ENCODE results near the gene IAH1. TPM values are rescaled to one million over a fixed set of nuclear protein-coding genes. Genes with fewer than 3 reads are reported as not detected.

Gene IAH1
- total RNA-seq, result 32.9 and 40.2 TPM in 2 replicates

DNA sequence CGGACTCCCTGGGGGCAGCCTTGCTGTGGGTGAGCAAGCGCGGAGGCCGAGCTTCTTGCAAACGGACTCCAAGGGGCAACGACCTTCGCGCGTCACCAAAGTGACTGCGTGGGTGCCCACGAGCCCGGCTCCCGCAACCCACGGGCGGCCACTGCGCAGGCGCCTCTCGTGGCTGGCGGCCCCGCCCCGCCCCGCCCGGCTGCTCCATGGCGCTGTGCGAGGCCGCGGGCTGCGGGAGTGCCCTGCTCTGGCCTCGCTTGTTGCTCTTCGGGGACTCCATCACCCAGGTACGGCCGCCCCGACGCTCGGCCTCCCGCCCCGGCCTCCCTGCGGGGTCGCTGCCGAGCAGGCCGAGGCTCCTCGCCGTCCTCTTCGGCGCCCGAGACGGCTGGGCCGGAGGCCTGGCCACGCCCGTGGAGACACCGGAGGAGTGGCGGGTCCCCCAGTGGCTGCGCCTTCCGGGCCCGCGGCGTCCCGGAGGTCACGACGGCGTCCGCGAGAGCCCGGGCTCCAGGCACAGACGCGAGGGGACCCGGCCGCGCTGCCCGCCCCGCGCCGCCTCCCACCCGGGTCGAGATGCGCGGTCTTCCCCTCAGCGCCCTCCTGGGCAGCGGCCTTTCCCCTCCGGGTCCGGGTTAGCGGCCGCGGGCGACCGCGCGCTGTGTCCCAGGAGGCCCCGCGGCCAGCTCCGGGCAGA lies at the start of gene IAH1:
IAH1 (plus strand) TSS at position 191 of the 697 bp plus-strand sequence; CDS start at position 207, 16 bp downstream.
- no peak for DNase-seq (ENCODE audit: low read depth, low spot score)

GRCh38 chr2:9428965-9429577 lies 45.3 kb upstream of the IAH1 start:
- DNase-seq (ENCODE audit: low read depth, low spot score), result no peak

GRCh38 chr2:9430316-9431293 lies 43.7 kb upstream of the IAH1 start:
- DNase-seq (ENCODE audit: low read depth, low spot score), result no peak

DNA sequence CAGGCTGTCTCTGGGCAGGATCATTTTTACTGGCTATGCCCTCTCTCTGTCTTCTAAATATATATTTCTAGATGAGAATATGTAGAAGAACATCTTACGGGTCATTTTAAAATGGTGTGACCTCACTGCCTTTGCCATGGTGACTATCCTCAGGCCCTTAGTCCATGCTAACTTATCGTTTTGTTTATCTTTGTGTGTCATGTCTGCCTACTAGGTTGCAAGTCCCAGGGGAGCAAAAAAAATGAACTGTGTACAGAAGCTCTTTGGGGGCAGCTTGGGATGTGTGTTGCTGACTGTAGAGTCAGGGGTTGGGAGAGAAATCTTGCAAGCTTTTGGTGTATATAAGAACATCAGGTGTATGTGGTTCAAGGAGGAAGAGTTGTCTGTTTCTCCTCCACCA lies 39.9 kb upstream of the IAH1 start:
- no peak for DNase-seq (ENCODE audit: low read depth, low spot score)

DNA sequence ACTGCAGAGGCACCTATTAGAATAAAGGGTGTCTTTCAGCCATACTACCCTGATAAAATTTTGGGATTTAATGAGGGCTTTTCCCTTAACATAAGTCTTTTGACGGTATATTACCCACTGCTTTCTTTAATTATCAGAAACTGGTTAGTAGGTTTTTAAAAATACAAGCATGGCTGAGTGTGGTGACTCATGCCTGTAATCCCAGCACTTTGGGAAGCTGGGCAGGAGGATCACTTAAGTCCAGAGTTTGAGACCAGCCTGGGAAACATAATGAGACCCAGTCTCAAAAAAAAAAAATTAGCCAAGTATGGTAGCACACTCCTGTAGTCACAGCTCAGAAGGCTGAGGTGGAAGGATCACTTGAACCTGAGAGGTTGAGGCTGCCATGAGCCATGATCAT lies 34.8 kb upstream of the IAH1 start:
- DNase-seq (ENCODE audit: low read depth, low spot score), result no peak

GRCh38 chr2:9440058-9440727 lies 34.2 kb upstream of the IAH1 start:
- DNase-seq (ENCODE audit: low read depth, low spot score), result no peak

DNA sequence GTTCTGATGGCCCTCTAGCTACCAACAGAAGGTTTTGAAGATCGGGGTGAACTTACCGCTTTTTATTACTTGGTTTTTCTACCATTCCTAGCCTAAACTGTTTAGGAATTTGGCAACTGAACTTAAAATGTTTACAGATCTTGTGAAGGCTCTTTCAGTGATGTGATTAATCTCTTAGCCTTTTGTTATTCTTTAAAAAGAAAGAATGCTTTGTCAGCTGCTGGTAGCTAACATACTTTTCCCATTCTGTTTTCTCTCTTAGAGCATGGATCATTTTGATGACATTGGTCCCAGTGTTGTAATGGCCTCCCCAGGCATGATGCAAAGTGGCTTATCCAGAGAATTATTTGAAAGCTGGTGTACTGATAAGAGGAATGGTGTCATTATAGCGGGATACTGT lies 32.8 kb upstream of the IAH1 start:
- DNase-seq (ENCODE audit: low read depth, low spot score), result no peak

- DNase-seq (ENCODE audit: low read depth, low spot score), result no peak
Observed at GRCh38 chr2:9443526-9443925, 30.8 kb upstream of the IAH1 start.

DNA sequence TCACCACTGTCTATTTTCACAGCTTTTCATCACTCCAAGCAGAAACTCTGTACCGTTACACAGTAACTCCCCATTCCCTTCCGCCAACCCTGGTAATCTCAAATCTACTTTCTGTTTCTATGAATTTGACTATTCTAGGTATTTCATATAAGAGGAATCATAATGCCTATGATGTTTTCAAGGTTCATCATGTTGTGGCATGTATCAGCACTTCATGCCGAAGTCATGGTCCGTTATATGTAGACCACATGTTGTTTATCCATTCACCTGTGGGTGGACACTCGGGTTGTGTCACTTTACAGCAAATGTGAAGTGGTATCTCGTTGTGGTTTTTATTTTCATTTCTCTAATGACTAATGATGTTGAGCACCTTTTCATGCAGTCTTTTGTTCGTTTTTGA lies 29.3 kb upstream of the IAH1 start:
- no peak for DNase-seq (ENCODE audit: low read depth, low spot score)

- DNase-seq (ENCODE audit: low read depth, low spot score), result no peak
Observed at GRCh38 chr2:9451231-9451630, 23.1 kb upstream of the IAH1 start.

GRCh38 chr2:9460441-9461017 lies 13.8 kb upstream of the IAH1 start:
- DNase-seq (ENCODE audit: low read depth, low spot score), result no peak

GRCh38 chr2:9461079-9461478 lies 13.3 kb upstream of the IAH1 start:
- DNase-seq (ENCODE audit: low read depth, low spot score), result no peak

DNA sequence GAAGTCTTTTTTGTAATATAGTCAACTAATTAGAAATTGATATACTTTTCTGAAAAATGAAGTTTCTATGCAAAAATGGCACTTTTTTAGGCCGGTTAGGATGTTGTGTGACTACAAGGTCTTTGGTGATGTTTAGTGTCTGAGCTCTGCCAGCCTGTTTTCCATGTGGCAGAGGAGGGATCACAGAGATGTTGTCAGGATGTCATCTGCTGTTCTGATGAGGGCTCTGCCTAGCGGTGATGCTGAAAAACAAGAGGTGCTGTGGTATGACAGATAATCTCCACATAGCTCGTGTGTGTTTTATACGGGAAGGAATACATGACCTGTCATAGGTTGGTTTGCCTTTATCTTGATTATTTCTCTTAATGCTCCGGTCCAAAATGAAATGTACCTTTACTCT lies 12.0 kb upstream of the IAH1 start:
- no peak for DNase-seq (ENCODE audit: low read depth, low spot score)

DNA sequence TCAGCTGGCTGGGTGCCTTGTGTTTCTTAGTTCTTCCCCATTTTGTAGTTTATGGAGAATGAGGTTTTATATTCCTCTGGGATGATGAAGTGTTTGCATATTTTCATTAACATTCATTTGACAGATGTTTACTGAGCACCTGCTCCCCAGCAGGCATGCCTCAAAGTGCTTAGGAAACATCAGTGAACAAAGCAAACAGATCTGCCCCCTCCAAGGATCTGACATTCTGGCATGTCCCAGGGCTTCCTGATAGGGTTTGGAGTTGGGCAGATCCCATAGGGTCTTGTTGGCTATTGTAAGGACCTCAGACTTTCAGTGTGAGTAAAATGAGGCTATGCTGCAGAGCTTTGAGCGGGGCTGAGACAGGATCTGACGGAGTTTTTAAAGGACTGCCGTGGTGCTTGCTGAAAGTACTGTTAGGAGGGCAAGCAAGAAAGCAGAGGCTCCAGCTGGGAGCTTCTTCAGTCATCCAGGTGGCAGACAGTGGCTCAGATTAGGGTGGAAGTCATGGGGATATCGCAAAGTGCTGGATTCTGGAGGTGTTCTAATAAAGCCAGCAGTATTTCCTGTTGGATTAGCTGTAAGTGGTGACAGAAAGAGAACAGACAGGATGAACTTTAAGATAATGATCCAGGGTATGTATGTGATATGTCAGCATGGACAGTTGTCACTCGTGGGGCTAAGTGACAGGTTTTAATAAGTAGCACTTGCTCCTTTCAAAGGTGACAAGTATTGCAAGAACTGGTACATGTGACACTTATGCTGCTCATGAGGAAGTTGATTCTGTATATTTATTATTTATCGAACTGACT lies 11.3 kb upstream of the IAH1 start:
- no peak for DNase-seq (ENCODE audit: low read depth, low spot score)

- no peak for DNase-seq (ENCODE audit: low read depth, low spot score)
Observed at GRCh38 chr2:9463698-9464034, 10.7 kb upstream of the IAH1 start.

GRCh38 chr2:9465170-9465569 lies 9.2 kb upstream of the IAH1 start:
- no peak for DNase-seq (ENCODE audit: low read depth, low spot score)

- no peak for DNase-seq (ENCODE audit: low read depth, low spot score)
Observed at GRCh38 chr2:9466147-9466683, 8.1 kb upstream of the IAH1 start.

- no peak for DNase-seq (ENCODE audit: low read depth, low spot score)
Observed at GRCh38 chr2:9467687-9468086, 6.7 kb upstream of the IAH1 start.

- no peak for DNase-seq (ENCODE audit: low read depth, low spot score)
Observed at GRCh38 chr2:9471206-9471605, 3.1 kb upstream of the IAH1 start.

DNA sequence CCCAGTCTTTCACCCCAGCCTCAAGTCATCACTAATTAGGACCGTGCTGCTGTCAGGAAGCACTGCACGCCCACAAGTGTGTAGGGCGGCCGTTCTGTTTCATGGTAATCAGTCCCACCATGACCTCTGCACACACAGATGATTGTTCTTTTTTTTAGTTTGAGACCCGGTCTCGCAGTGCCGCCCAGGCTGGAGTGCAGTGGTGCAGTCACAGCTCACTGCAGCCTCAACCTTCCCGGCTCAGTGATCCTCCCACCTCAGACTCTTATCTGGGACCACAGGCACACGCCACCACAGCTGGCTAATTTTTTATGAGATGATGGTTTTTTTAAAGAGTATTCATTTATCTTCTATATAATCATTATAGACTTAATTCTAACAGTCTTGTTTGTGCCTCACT lies 1.8 kb upstream of the IAH1 start:
- DNase-seq (ENCODE audit: low read depth, low spot score), result no peak

All from pulmonary artery endothelial cell (primary cell).